ENCODE measurements around the gene MEN1. TPM values are rescaled to one million over a fixed set of nuclear protein-coding genes. Genes with fewer than 3 reads are reported as not detected.

MEN1 gene
- total RNA-seq, 2 experiments from 2014 or later: 16.4 to 17.7 TPM

GRCh38 chr11:64844330-64845128 lies 34.2 kb upstream of the MEN1 start, which contains the start of gene CDC42BPG:
TSS of gene CDC42BPG (minus strand) at chr11:64844653. CDS start at chr11:64844569, 84 bp downstream.
- no peaks in the 10 kb centered on the region for H3K27me3 ChIP-seq (ENCODE audit: control insufficient read depth in 1 of 2, insufficient read depth in 2 of 2, low read length in 2 of 2)
- peaks cover 2% of the 10 kb centered on the region for H3K36me3 Mint-ChIP-seq (ENCODE audit: low read depth)
- H3K27ac Mint-ChIP-seq: peak within 1 kb of the TSS; percentile 50
- ChIA-PET POLR2A (interaction anchor here (0.7 to 27.2 kb wide), 9 partner anchors 15 to 277 kb away, joined by 3 to 767 read pairs (median 8); partner anchors contain the start of genes EHD1, FAU, MAP4K2 and MEN1), CTCF (interaction anchor here (0.6 to 12.7 kb wide), 26 partner anchors 10 to 234 kb away, joined by 3 to 136 read pairs (median 4); partner anchors contain the start of genes ARL2, MAP4K2, MEN1 and PPP2R5B)
- H3K4me3 ChIP-seq (ENCODE audit: low read length): peak within 1 kb of the TSS; percentile 61
- H3K9me3 Mint-ChIP-seq: no peaks in the 10 kb centered on the region
- H3K27ac ChIP-seq (ENCODE audit: low read depth in 1 of 2, low read length in 2 of 2): peak within 1 kb of the TSS; percentile 50 to 52
- H3K9me3 ChIP-seq (ENCODE audit: control insufficient read depth in 1 of 2, insufficient read depth in 1 of 2, low read length in 2 of 2): no peaks in the 10 kb centered on the region
- peaks cover 50% of the 10 kb centered on the region for H3K4me1 ChIP-seq (ENCODE audit: insufficient read depth, low read length)
- intact Hi-C loops (cut with DNase I, micrococcal nuclease): loop anchor here (2.0 to 10.0 kb wide), 6 partner anchors 14 to 273 kb away; partner anchors contain the start of genes CDCA5 (in 1 of the 2), ZFPL1 (in 1 of the 2) and ZNHIT2 (in 1 of the 2)
- H3K27me3 Mint-ChIP-seq: no peaks in the 10 kb centered on the region
- ATAC-seq (ENCODE audit: poor library complexity) (peak; percentile 73), DNase-seq (peak; percentile 54 to 90 (median 72))
- H3K36me3 ChIP-seq (ENCODE audit: insufficient read depth, low read length): no peaks in the 10 kb centered on the region
- H3K4me1 Mint-ChIP-seq (ENCODE audit: low read depth): peaks cover 42% of the 10 kb centered on the region
- TF ChIP-seq CTCF (IDR thresholded peaks at IDR 0.05): peak; percentile 52
- H3K4me3 Mint-ChIP-seq: peak within 1 kb of the TSS; percentile 87

- POLR2A ChIA-PET: interaction anchor here (0.7 to 27.2 kb wide), 9 partner anchors 16 to 278 kb away, joined by 3 to 767 read pairs (median 8); partner anchors contain the start of genes EHD1, FAU, MAP4K2 and MEN1
- Mint-ChIP-seq H3K4me1 (ENCODE audit: low read depth) (peaks cover 34% of the 10 kb centered on the region), H3K36me3 (ENCODE audit: low read depth) (peaks cover 5% of the 10 kb centered on the region), H3K27me3 (no peaks in the 10 kb centered on the region), H3K27ac (peak overlapping the region; percentile 50), H3K9me3 (no peaks in the 10 kb centered on the region), H3K4me3 (peak overlapping the region; percentile 87)
- Histone ChIP-seq H3K27me3 (ENCODE audit: control insufficient read depth in 1 of 2, insufficient read depth in 2 of 2, low read length in 2 of 2) (no peaks in the 10 kb centered on the region), H3K27ac (ENCODE audit: low read depth in 1 of 2, low read length in 2 of 2) (no peak overlapping the region), H3K9me3 (ENCODE audit: control insufficient read depth in 1 of 2, insufficient read depth in 1 of 2, low read length in 2 of 2) (no peaks in the 10 kb centered on the region), H3K36me3 (ENCODE audit: insufficient read depth, low read length) (no peaks in the 10 kb centered on the region), H3K4me1 (ENCODE audit: insufficient read depth, low read length) (peaks cover 43% of the 10 kb centered on the region), H3K4me3 (ENCODE audit: low read length) (peak overlapping the region; percentile 37)
- TF ChIP-seq CTCF (IDR thresholded peaks at IDR 0.05): no peak
- DNase-seq: no peak
- no peak for ATAC-seq (ENCODE audit: poor library complexity)
- CTCF ChIA-PET: interaction anchor here (0.6 to 12.7 kb wide), 22 partner anchors 9 to 235 kb away, joined by 3 to 136 read pairs (median 4); partner anchors contain the start of genes ARL2, MAP4K2 and MEN1
- intact Hi-C loops (cut with DNase I, micrococcal nuclease): loop anchor here (2.0 to 10.0 kb wide), 5 partner anchors 15 to 241 kb away; partner anchors contain the start of genes CDCA5 (in 1 of the 2) and ZFPL1 (in 1 of the 2)
These were observed 33.5 kb upstream of the MEN1 start for GRCh38 chr11:64843686-64844329.

Data from CD4-positive, alpha-beta T cell (primary cell).